CD4-positive, alpha-beta memory T cell (primary cell): Measurements from ENCODE around the gene ALKBH5. TPM values are rescaled to one million over a fixed set of nuclear protein-coding genes. Genes with fewer than 3 reads are reported as not detected.
A peak's percentile ranks its signal among the peaks of the same experiment; 100 is the strongest.
"Not testable (repeated sequence)": the region's sequence is repeated elsewhere in the genome, so short reads cannot be mapped to it uniquely, and the experiment has no call there.

Experiments
- CTCF ChIA-PET: fragments of 350-600 bp; sonication (Branson Sonifier 250); formaldehyde crosslinking; loops from one replicate; lab custom pipeline; 2021; ENCODE audit warnings: inconsistent platforms; ENCODE audit not compliant: partially characterized antibody; lab: Charles Lee
- POLR2A ChIA-PET: fragments of 350-600 bp; sonication (Branson Sonifier 250); formaldehyde crosslinking; loops from one replicate; lab custom pipeline; 2021; ENCODE audit not compliant: partially characterized antibody; lab: Charles Lee
- DNase-seq, 5 donors: peaks; one replicate each; pipeline versions ENCODE4 v3.0.0 to v3.0.0-alpha.2; 2020 to 2022; ENCODE audit warnings: mixed read lengths in 1 of 5
- H3K27ac ChIP-seq: one replicate; pipeline ENCODE4 v1.7.0; 2013; ENCODE audit warnings: low read depth, low read length
- H3K27me3 ChIP-seq: 2 replicates; pipeline ENCODE4 v1.7.0; 2013; ENCODE audit warnings: mild to moderate bottlenecking, low read length, moderate library complexity; ENCODE audit not compliant: insufficient read depth
- H3K36me3 ChIP-seq: 2 replicates; pipeline ENCODE4 v1.7.0; 2013; ENCODE audit warnings: mild to moderate bottlenecking, low read length, moderate library complexity; ENCODE audit not compliant: insufficient read depth
- H3K4me1 ChIP-seq: 2 replicates; pipeline ENCODE4 v1.7.0; 2013; ENCODE audit warnings: mild to moderate bottlenecking, low read length, moderate library complexity; ENCODE audit not compliant: insufficient read depth
- H3K4me3 ChIP-seq, 2 donors: one replicate each; pipeline ENCODE4 v1.7.0; 2013; ENCODE audit warnings: low read length in 2 of 2, mild to moderate bottlenecking in 1 of 2
- H3K9me3 ChIP-seq, 2 donors: one replicate each; pipeline ENCODE4 v1.7.0; 2013; ENCODE audit warnings: low read length in 2 of 2, control low read depth in 1 of 2; ENCODE audit not compliant: control insufficient read depth in 1 of 2
- H3K27ac Mint-ChIP-seq, 7 donors: one replicate each; pipeline ENCODE4 v1.8.0; 2020 to 2021; ENCODE audit warnings: mixed read lengths in 7 of 7, mild to moderate bottlenecking in 6 of 7, inconsistent platforms in 3 of 7, moderate library complexity in 3 of 7
- H3K27me3 Mint-ChIP-seq, 2 donors: one replicate each; pipeline ENCODE4 v1.8.0; 2020 to 2021; ENCODE audit warnings: mixed read lengths in 2 of 2
- H3K36me3 Mint-ChIP-seq, 2 donors: one replicate each; pipeline ENCODE4 v1.8.0; 2020 to 2021; ENCODE audit warnings: mixed read lengths in 2 of 2, inconsistent platforms in 1 of 2, mild to moderate bottlenecking in 1 of 2
- H3K4me1 Mint-ChIP-seq, 4 donors: one replicate each; pipeline ENCODE4 v1.8.0; 2020 to 2021; ENCODE audit warnings: mixed read lengths in 4 of 4, mild to moderate bottlenecking in 1 of 4
- H3K4me3 Mint-ChIP-seq, 8 donors: one replicate each; pipeline ENCODE4 v1.8.0; 2020 to 2021; ENCODE audit warnings: mixed read lengths in 8 of 8, mild to moderate bottlenecking in 7 of 8, moderate library complexity in 6 of 8, inconsistent platforms in 3 of 8
- H3K9me3 Mint-ChIP-seq, 8 donors: one replicate each; pipeline ENCODE4 v1.8.0; 2020 to 2021; ENCODE audit warnings: mixed read lengths in 8 of 8, mild to moderate bottlenecking in 5 of 8, inconsistent platforms in 3 of 8, moderate library complexity in 1 of 8
- intact Hi-C: fragments of 100-400 bp; cut with micrococcal nuclease; formaldehyde crosslinking; loops from one replicate; pipeline ENCODE4 v1.15.1; 2023
- polyA plus RNA-seq, 2 donors: library from polyadenylated mRNA; unstranded; fragments of 300-500 nt; fragmentation: Illumina TruSeq; gene quantifications; one replicate each; pipeline ENCODE4 v1.2.3, GENCODE V29; 2021
- total RNA-seq, 2 experiments: library from RNA; stranded (reverse); gene quantifications; one replicate each; pipeline ENCODE4 v1.2.3, GENCODE V29; 2021

Gene ALKBH5
- total and polyA plus RNA-seq, 4 experiments from 2014 or later: 119 to 132 (median 123) TPM

GRCh38 chr17:18201108-18201507 lies 17.5 kb downstream of the ALKBH5 start:
- ChIA-PET POLR2A (interaction anchor here (1.2 kb wide), 1 partner anchor 11 kb away, joined by 3 read pairs; no protein-coding TSS in a partner anchor), CTCF (no interaction called here)
- Histone ChIP-seq H3K27ac (no peak overlapping the region), H3K27me3 (no peaks in the 10 kb centered on the region), H3K4me3 (no peak overlapping the region), H3K36me3 (peaks cover 50% of the 10 kb centered on the region), H3K9me3 (no peaks in the 10 kb centered on the region), H3K4me1 (peaks cover 30% of the 10 kb centered on the region)
- peaks cover 26 to 68% of the 10 kb centered on the region in 2 donors for H3K36me3 Mint-ChIP-seq
- H3K4me1 Mint-ChIP-seq: peaks cover 23 to 51% (median 37%) of the 10 kb centered on the region in 4 donors
- no peaks in the 10 kb centered on the region for H3K27me3 Mint-ChIP-seq
- no peaks in the 10 kb centered on the region for H3K9me3 Mint-ChIP-seq
- intact Hi-C loops: no loop called here
- H3K4me3 Mint-ChIP-seq: peak overlapping the region in 1 of 8 donors; percentile 11
- no peak for DNase-seq
- peak overlapping the region in 5 of 7 donors; percentile 9 to 77 (median 27) for H3K27ac Mint-ChIP-seq

GRCh38 chr17:18203308-18203707 lies 19.7 kb downstream of the ALKBH5 start:
- peak overlapping the region in 1 of 7 donors; percentile 29 for H3K27ac Mint-ChIP-seq
- no peaks in the 10 kb centered on the region for H3K27me3 Mint-ChIP-seq
- Histone ChIP-seq H3K27me3 (no peaks in the 10 kb centered on the region), H3K4me3 (no peak overlapping the region), H3K36me3 (peaks cover 49% of the 10 kb centered on the region), H3K9me3 (no peaks in the 10 kb centered on the region), H3K27ac (no peak overlapping the region), H3K4me1 (peaks cover 21% of the 10 kb centered on the region)
- CTCF ChIA-PET: interaction anchor here (1.4 kb wide), 1 partner anchor 10 kb away, joined by 6 read pairs; no protein-coding TSS in a partner anchor
- H3K36me3 Mint-ChIP-seq: peaks cover 18 to 66% of the 10 kb centered on the region in 2 donors
- no peak for DNase-seq
- peaks cover 11 to 29% (median 24%) of the 10 kb centered on the region in 4 donors for H3K4me1 Mint-ChIP-seq
- POLR2A ChIA-PET: no interaction called here
- H3K9me3 Mint-ChIP-seq: peaks cover 0 to 2% (median 0%) of the 10 kb centered on the region in 8 donors
- intact Hi-C loops: no loop called here
- H3K4me3 Mint-ChIP-seq: no peak overlapping the region

GRCh38 chr17:18205861-18206260 lies 22.2 kb downstream of the ALKBH5 start:
- DNase-seq: no peak
- Mint-ChIP-seq H3K4me1 (peaks cover 2 to 16% (median 6%) of the 10 kb centered on the region in 4 donors), H3K27ac (peak overlapping the region in 2 of 7 donors; percentile 27 to 75), H3K27me3 (no peaks in the 10 kb centered on the region), H3K36me3 (peaks cover 27 to 69% of the 10 kb centered on the region in 2 donors), H3K9me3 (peaks cover 0 to 2% (median 0%) of the 10 kb centered on the region in 8 donors), H3K4me3 (no peak overlapping the region)
- Histone ChIP-seq H3K4me1 (peaks cover 4% of the 10 kb centered on the region), H3K27ac (no peak overlapping the region), H3K27me3 (no peaks in the 10 kb centered on the region), H3K4me3 (no peak overlapping the region), H3K9me3 (no peaks in the 10 kb centered on the region), H3K36me3 (peaks cover 58% of the 10 kb centered on the region)
- intact Hi-C loops: no loop called here
- ChIA-PET CTCF (interaction anchor here (1.5 kb wide), 1 partner anchor 12 kb away, joined by 3 read pairs; no protein-coding TSS in a partner anchor), POLR2A (interaction anchor here (0.7 kb wide), 1 partner anchor 20 kb away, joined by 3 read pairs; the partner anchor contains the start of gene LLGL1)

GRCh38 chr17:18206962-18207361 lies 23.3 kb downstream of the ALKBH5 start:
- peaks cover 0 to 10% (median 3%) of the 10 kb centered on the region in 4 donors for H3K4me1 Mint-ChIP-seq
- CTCF ChIA-PET: interaction anchor here (1.5 kb wide), 1 partner anchor 11 kb away, joined by 3 read pairs; no protein-coding TSS in a partner anchor
- Histone ChIP-seq H3K27ac (no peak overlapping the region), H3K27me3 (no peaks in the 10 kb centered on the region), H3K36me3 (peaks cover 60% of the 10 kb centered on the region), H3K9me3 (no peaks in the 10 kb centered on the region), H3K4me1 (no peaks in the 10 kb centered on the region), H3K4me3 (no peak overlapping the region)
- H3K9me3 Mint-ChIP-seq: peaks cover 0 to 2% (median 0%) of the 10 kb centered on the region in 8 donors
- no peak overlapping the region for H3K4me3 Mint-ChIP-seq
- POLR2A ChIA-PET: no interaction called here
- H3K27ac Mint-ChIP-seq: no peak overlapping the region
- intact Hi-C loops: no loop called here
- H3K36me3 Mint-ChIP-seq: peaks cover 30 to 64% of the 10 kb centered on the region in 2 donors
- no peaks in the 10 kb centered on the region for H3K27me3 Mint-ChIP-seq
- DNase-seq: no peak

GRCh38 chr17:18208092-18208491 lies 24.5 kb downstream of the ALKBH5 start:
- no peaks in the 10 kb centered on the region for H3K9me3 ChIP-seq
- no peak overlapping the region for H3K27ac ChIP-seq
- H3K4me3 ChIP-seq: no peak overlapping the region
- ChIA-PET POLR2A (no interaction called here), CTCF (no interaction called here)
- Mint-ChIP-seq H3K4me1 (peaks cover 0 to 10% (median 2%) of the 10 kb centered on the region in 4 donors), H3K4me3 (no peak overlapping the region), H3K36me3 (peaks cover 30 to 64% of the 10 kb centered on the region in 2 donors), H3K9me3 (peaks cover 0 to 2% (median 0%) of the 10 kb centered on the region in 8 donors), H3K27me3 (no peaks in the 10 kb centered on the region), H3K27ac (peak overlapping the region in 1 of 7 donors; percentile 55)
- H3K27me3 ChIP-seq: no peaks in the 10 kb centered on the region
- H3K4me1 ChIP-seq: no peaks in the 10 kb centered on the region
- intact Hi-C loops: no loop called here
- no peak for DNase-seq
- peaks cover 60% of the 10 kb centered on the region for H3K36me3 ChIP-seq

- no peak overlapping the region for H3K4me3 ChIP-seq
- H3K36me3 ChIP-seq: peaks cover 21% of the 10 kb centered on the region
- no peaks in the 10 kb centered on the region for H3K27me3 ChIP-seq
- Mint-ChIP-seq H3K27ac (peak overlapping the region in 2 of 7 donors; percentile 12 to 22), H3K9me3 (no peaks in the 10 kb centered on the region), H3K36me3 (peaks cover 13 to 26% of the 10 kb centered on the region in 2 donors), H3K4me1 (peaks cover 0 to 9% (median under 1%) of the 10 kb centered on the region in 4 donors), H3K27me3 (no peaks in the 10 kb centered on the region), H3K4me3 (no peak overlapping the region)
- no peak for DNase-seq
- H3K4me1 ChIP-seq: no peaks in the 10 kb centered on the region
- H3K27ac ChIP-seq: no peak overlapping the region
- intact Hi-C loops: no loop called here
- CTCF ChIA-PET: no interaction called here
- H3K9me3 ChIP-seq: no peaks in the 10 kb centered on the region
- POLR2A ChIA-PET: no interaction called here
Observed at GRCh38 chr17:18213666-18214270, 30.1 kb downstream of the ALKBH5 start.

- H3K9me3 ChIP-seq, H3K4me1 ChIP-seq, H3K9me3 Mint-ChIP-seq, intact Hi-C loops, DNase-seq, H3K36me3 Mint-ChIP-seq, H3K27ac ChIP-seq, H3K4me1 Mint-ChIP-seq, H3K4me3 ChIP-seq, H3K27me3 ChIP-seq, H3K36me3 ChIP-seq, H3K27me3 Mint-ChIP-seq, H3K4me3 Mint-ChIP-seq: not testable (repeated sequence)
- H3K27ac Mint-ChIP-seq: peak overlapping the region in 1 of 7 donors; percentile 86
- CTCF ChIA-PET: interaction anchor here (1.2 to 2.2 kb wide), 4 partner anchors 15 to 75 kb away, joined by 4 to 5 read pairs (median 4); no protein-coding TSS in a partner anchor
- POLR2A ChIA-PET: interaction anchor here (3.1 kb wide), 1 partner anchor 34 kb away, joined by 14 read pairs; the partner anchor contains the start of gene ALKBH5
Observed at GRCh38 chr17:18216906-18217305, 33.3 kb downstream of the ALKBH5 start.
